Measurements from ENCODE around the gene CRTAP.
"Not testable (repeated sequence)": the region's sequence is repeated elsewhere in the genome, so short reads cannot be mapped to it uniquely, and the experiment has no call there.

The CRTAP gene

DNA sequence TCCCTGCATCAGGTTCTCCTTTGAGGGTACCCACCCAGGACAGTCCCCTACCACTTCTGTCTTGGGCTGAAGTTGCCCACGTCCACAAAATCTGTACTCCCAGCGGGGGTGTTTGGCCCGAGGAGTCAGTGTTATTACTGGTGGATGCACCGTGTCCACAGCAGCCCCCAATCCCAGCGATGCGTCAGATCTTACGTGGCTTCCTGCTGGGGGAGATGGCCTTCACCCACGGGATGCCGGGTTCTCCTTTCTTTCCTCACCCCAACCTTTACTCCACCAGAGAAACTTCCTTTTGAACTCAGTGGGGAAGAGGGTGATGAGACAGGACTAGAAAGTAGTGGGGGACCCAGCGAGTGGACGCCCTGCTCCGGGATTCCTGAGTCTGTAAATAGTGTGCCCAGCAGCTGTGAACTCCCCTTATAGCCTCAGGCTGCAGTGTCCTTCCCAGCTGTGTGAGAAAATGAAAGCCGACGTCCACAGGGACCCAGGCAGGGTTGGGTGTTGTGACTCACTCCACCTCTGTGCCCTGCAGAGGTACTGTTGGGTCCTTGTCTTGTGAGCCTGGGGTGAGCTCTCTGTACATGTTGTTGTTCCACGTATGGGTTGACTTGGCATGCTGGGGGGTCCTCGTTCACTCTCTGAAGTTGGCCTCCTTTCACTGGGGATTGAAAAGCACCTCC is 31.5 kb downstream of the CRTAP start:
- DNase-seq: no peak

DNA sequence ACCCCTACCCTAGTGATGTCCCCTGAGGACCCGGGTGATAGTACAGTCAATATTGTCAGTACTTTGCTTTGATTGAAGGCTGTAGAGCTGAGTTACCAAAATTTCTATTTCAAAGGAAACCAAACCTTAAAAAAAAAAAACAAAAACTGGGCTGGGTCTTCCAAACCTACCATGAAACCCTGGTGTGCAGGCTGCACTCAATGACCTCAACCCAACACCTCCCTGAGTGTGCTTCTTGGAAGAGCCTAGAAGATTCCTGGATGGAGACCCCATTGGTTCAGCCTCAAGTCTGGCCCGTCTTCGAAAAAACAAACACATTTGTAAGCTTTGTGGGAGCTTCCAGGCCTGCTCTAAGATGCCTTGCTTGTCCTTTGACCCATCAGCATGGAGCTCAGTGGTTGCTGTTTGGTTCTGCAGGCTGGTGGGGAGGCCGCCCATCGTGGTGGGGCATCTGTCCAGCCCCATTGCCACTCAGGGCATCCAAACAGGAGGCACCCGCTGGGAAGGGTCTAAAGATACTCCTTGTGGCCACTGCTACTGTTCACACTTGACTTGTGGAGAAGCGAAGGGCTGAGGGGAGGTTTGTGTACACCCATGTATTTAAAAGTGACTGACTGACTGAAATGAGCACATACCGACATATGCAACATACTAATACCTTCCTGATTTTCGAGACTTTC is 32.2 kb downstream of the CRTAP start:
- DNase-seq: no peak

DNA sequence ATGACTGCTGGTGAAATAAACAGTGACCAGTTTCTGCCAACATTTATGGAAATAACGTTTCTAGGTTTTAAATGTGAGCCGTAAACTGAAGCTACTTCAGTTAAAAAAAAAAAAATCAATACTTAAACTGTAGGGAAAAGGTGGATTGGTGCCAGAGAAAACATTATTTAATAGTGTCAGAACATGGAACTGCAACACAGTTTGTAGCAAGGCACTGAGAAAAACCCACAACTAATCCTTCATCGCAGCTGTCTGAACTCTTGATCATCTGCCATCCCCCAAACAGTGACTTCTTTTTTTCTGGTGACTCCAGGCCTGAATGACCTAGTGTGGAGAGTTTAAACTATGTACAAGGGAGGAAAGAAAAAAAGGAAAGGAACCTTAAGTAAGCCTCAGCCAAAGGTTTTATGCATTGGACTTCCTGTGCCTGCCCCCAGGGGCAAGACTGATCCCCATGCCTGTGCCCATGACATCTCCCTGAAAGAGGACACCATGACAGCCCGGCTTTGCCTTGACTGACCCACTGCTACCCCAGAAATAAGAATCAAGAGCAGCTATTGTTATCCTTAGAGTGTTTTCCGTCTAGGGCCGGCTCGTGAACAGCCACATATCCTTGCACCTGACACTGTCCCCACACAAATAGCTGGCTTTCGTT is 33.1 kb downstream of the CRTAP start:
- peak; percentile 56 for DNase-seq

DNA sequence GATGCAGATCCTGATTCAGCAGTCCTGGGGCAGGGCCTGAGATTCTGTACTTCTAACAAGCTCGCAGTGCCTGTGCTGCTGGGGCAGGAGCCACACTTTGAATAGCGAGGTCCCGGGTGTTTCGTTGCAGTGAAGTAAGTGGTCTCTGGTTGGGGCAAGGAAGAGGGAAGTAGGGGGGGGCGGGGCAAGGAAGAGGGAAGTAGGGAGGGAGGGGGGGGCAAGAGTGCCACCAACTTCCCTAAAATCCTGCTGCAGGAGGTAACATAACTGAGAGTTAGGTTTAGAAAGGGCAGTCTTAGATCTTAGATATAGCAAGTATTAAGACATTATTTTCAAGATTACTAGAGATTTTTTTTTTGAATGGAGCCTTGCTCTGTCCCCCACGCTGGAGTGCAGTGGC is 35.5 kb downstream of the CRTAP start:
- DNase-seq: no peak

DNA sequence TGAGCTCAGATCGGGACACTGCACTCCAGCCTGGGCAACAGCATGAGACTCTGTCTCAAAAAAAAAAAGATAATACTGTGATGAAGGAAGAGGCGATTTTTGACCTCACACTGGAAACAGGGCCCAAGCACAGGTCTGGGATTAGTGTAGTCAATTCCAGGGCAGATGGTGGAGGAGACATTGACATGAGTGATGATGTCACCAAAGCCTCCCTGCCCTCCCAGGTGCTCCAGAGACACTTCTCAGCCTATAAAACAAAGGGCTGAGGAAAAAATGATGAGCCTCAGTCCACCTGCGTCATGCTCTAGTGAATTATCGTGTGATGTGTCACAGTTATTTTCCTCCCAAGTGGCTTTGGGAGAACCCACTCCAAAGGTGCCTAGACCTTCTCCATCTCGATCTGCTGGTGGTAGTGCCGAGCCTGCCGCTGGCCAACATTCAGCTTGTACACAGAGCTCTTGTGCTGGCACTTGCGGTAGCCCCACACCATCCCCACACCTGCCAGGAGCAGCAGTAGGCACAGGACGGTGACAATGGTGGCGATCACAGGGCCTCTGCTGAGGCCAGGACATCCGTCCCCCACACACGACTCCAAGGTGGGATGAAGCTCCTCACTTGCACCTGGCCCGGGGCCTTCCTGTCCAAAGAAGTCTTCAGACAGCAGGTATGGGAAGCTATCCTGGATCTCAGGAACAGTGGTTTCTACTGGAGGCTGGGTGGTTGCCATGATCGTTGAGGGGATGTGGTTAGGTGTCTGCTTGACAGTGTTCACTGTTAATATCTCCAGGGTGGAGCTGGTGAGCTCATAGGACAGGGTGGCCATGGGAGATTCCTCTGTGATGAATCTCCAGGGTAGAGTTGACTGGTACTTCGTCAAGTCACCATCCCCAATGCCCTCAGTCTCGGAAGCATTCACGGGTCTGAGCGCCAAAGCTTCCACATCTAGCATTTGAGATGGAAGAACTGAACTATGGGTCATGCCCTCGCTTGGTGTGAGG is 38.8 kb downstream of the CRTAP start:
- peak; percentile 20 for DNase-seq

DNA sequence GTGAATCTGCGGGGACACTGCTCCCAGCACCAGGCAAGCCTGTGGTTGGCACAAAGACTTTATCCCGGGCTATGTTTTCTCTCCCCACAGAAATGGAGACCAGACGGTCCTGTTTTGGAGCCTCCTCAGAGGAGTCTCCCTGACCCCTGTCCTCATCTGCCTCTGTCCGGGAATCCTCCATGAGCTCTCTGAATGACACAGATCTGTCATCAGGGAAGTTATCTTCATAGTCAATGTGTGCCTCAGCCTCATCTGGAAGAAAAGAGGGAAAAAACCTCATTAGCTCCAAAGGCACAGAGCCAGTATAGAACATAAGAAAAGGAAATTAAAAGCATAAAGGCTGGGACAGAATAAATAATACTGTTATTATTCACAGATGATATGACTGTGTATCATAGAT is 40.0 kb downstream of the CRTAP start:
- DNase-seq: no peak

DNA sequence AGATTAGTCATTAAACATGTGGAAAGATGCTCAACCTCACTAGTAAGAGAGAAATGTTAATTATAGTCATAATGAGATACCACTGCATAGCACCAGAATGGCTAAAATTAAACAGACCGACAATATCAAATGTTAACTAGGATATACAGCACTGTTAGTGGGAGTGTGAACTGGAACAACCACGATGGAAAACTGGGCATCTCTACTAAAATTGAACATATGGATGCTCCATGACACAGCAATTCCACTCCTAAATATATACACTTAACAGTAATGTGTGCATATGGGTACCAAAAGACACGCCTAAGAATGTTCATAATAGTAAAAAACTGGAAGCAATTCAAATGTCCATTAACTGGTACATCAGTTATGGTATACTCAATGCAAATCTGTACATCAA is 41.5 kb downstream of the CRTAP start:
- no peak for DNase-seq

DNA sequence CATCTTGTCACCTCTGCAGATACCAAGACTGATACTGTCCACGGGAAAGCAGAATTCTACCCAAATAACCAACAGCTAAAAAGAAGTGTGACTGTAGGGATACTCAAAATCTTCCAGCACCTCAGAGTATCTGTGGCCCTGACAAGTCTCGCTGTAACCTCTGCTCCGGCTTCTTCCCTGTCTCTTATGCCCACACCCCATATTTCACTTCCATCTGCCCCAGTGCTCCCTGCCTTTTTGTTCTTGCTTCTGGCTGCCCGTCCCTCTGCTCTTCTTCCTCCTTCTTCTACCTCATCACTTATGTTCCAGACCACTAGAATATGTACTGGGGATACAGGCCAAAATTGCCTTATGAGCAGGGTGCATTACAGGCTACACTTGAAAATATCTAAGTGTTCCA is 45.4 kb downstream of the CRTAP start:
- DNase-seq: no peak

DNA sequence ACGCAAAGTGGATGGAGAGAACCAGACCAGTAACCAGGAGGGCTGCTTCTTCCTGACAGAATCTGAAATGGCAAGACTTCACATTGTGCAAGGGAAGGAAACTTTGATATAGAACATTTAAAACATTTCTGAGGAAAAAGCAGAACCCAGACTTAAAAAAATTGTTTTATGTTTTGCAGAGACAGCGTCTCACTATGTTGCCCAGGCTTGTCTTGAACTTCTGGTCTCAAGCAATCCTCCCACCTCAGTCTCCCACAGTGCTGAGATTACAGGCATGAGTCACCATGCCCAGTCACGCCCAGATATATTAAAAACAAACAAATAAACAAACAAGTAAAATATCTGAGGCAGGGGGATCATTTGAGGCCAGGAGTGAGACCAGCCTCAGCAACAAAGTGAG is 46.2 kb downstream of the CRTAP start:
- no peak for DNase-seq

DNA sequence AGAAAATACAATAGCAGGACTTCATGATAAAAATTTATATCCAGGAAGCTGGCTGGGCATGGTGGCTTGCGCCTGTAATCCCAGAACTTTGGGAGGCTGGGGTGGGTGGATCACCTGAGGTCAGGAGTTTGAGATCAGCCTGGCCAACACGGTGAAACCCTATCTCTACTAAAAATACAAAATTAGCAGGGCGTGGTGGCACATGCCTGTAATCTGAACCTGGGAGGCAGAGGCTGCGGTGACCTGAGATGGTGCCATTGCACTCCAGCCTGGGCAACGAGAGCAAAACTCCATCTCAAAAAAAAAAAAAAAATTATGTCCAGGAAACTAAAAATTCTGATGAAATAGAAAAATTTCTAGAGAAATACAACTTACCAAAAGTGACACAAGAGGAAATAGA is 48.8 kb downstream of the CRTAP start:
- DNase-seq: not testable (repeated sequence)

DNA sequence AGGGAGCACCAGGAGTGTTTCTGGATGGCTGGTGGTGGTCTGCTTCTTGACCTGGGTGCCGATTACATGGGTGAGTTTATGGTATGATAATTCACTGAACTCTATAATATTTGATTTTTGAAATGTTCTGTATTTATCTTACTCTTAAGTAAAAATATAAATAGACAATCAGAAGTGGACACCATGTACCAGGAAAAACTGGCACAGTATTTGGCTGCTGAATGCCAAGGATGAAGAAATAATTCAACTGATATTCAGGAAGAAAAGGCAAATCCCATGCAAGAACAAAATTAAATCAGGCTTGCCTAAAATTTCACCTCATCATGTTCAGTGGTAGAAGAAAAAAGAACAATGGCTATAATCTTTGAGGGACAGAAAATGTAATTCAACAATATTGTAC is 51.6 kb downstream of the CRTAP start:
- no peak for DNase-seq

DNA sequence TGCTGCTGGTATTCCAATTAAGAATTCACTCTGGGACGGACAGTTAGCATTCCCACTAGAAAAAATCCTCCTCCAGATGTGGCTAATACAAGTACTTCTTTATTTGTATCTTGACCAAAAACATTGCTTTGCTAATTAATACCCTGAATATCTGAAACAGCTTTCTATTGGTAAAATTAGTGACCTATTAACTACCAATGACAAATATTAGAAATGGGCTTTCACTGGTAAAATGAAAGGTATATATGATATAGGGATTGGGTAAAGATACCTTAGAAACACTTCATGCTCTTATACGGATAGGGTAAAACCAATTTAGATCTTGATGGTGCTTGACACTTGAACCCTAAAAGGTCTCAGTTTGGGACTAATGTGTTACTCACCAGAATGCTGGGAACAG is 52.3 kb downstream of the CRTAP start:
- no peak for DNase-seq

DNA sequence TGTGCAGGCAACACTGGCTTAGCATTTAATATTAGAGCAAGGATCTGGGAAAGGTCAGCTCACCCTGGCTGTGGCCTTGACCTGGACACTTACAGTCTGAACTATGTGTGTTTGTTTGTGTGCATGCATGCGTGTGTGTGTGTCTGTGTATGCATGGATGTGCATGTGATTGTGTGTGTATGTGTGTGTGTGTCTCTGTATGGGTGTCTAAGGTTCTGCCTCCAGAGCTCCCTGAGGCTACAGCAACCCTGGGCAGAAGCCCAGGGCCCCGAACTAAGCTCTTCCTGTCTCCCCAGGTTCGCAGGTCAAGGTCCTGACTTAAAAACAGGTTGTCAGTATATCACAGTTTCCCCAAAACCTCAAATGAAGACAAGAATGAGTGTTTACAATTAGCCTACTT is 53.5 kb downstream of the CRTAP start:
- no peak for DNase-seq

DNA sequence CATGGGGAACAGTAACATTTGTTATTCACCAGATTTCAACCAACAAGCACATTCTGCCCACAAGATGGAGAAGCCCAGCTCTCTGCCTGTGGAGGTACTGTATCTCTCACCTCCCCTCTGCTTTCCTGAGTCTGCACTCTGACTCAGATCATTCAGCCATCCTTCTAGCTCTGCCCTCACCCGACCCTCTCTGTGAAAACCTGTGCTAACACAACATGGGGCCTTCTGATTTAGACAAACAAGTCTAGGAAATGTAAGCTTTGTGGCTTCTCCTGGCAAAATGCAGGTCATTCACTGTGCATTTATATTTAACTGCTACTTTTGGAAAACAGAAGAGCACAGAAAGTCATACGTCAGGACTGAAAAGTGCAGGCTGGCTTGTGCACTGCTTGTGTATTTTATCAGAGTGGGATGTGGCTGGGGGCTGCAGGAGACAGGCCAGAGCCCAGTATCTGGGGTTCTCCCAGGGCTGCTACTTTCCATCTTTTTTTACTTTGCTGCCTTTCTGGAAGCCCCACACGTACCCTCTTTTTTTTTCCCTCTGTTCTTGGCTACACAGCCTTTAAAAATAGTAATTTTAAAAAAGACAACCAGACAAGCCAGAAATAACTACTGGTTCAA is 54.0 kb downstream of the CRTAP start:
- DNase-seq: no peak

DNA sequence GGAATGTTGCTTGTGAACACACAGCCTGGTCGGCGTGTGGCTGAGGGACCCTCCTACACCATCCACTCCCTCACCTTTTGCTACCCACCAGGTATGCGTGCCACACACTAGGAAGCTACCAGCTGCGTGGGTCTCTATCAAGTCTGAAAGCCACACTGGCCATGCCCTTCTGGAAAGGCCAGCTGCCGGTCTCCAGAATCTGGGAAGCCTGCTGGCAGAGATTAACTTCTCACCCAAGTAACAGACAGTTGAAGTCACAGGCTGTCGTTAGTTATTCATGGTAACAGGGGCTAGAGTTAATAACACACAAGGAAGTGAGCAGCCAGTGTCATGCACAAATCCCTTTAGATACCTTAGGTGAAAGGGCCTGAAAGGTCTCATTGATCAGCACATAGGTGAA is 56.7 kb downstream of the CRTAP start:
- no peak for DNase-seq

DNA sequence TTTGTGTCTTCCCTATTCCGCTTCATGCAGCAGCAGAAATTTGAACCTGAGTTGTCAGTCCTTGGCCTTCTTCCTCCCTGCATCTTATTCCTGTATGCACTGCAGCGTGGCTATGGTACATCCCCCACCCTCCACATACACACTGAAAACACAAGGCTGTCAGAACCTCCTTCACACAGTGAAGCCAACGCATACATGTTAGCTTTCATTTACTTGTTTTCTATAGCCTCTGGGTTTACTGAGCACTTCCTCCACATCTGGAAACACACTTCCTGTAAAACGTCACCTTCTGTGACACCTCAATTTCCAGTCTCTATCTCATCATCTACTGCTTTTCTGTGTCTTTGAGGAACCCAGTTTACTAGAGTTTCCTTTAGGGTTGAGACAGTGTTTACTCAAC is 57.8 kb downstream of the CRTAP start:
- no peak for DNase-seq

DNA sequence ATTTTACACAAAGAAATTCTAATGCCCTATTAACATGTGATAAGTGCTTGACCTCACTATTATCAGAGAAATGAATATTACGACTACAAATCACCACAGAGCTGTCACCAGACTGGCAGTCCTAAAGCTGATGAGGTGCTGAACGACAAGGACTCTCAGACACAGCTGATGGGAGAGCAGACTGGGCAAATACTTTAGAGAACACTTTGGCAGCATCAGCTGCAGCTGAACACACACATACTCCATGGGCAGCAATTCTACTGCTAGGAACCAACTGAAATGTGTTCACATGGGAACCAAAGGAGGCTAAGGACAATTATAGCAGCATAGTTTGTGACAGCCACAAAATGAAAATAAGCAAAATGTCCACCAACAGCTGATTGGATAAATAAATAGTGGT is 59.3 kb downstream of the CRTAP start:
- no peak for DNase-seq

DNA sequence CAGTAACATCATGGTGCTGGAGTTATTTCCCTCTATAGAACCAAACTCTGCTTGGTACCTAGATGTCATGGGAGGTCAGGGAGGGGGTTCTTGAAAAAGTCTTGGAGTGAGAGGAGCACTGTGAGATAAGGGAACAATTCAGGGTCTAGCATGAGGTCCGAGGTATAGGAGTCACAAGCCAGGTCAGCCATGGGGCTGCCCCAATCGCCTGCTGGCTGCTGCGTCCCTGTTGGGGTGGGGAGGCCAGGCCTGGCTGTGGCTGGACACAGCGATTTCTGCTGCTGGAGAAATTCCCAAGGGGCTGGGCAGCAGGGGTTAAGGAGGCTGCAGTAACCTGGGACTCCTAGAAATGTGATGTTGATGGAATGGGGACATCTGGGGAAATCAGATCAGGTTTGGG is 59.9 kb downstream of the CRTAP start:
- DNase-seq: no peak

DNA sequence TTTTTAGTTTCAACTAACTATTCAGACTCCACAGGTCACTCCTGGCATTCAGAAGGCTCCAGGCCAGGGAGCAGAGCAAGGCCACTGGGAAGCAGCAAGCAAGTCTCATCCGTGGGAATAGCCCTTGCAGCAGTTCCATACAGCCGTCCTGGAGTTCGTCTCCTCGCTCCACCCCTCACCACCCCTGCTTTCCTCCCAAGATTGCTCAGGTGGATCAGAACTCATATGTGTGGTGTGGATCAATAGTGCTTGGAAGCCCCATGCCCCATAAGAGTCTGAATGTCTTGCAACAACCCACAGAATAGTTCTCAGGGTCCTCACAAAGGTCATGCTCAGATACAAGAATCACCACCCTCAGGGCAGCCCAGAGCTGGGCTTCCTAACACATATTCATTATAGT is 60.3 kb downstream of the CRTAP start:
- no peak for DNase-seq

DNA sequence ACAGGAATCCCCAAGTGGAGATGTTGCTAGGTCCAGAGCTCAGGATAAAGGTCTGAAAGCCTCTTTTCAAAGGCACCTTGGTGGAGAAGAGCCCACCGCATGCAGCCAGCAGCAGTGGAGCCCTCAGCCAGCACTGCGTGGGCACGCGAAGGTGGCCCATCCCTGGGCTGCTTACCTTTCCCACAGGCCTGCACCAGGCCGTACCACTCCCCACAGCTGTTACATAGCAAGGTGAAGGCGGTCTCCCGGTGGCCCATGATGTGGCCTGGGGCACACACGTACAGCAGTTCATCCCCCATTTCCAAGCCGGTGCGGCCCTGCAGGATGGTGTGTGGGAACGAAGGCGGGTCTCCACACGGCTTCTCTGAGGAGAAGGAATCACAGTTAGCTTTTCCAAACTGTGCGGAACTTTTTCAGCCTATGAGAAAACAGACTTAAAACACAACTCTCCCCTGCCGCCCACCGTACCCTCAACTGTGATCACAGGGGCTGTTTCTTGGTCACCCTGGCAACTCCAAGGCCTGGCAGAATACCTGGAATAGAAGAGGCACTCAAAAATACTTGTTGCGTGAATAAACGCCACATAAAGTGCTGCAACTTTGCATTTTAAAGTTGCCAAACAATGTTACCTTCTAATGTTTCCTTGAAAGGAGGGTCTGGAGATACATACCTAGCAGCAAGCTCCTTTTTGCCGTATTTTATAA is 61.0 kb downstream of the CRTAP start:
- no peak for DNase-seq

DNA sequence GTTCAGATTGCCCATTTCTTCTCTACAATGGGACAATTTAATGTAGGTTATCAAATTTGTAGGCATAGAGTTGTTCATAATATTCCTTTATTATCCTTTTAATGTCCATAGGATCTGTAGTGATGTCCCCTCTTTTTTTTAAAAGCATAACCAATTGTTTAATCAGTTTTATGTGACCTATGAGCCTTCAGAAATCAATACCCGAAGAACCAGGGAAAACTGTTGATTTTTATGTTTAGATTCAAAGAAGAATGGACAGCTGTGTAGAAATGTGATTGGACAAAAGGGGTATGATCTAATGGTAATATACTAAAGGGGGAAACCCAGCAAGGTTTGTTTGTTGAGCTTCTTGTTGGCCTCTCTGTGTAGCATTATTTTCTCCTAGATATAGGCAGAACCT is 65.3 kb downstream of the CRTAP start:
- DNase-seq: no peak

DNA sequence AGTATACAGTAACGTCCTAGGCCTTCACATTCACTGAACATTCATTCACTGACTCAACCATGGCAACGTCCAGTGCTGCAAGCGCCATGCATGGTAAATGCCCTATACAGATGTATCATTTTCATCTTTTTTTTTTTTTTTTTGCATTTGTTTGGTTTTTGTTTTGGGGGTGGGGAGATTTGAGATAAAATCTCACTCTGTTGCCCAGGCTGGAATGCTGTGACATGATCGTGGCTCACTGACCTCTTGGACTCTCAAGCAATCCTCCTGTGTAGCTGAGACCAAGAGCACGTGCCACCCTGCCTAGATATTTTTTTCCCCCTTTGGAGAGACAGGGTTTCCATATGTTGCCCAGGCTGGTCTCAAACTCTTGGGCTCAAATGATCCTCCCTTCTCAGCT is 67.4 kb downstream of the CRTAP start:
- DNase-seq: no peak

Measured in fibroblast of skin of right biceps (primary cell).